Hepatocyte (in vitro differentiated cells): ENCODE data around the gene GEMIN4. TPM values are rescaled to one million over a fixed set of nuclear protein-coding genes. Genes with fewer than 3 reads are reported as not detected.
A peak's percentile ranks its signal among the peaks of the same experiment; 100 is the strongest.

Experiments used
- DNase-seq: peaks from one replicate; pipeline ENCODE4 v3.0.0-alpha.2; 2016; ENCODE audit warnings: low spot score
- H2AFZ ChIP-seq: fragments of 200-600 bp; sonication (generic); 2 replicates; pipeline ENCODE4 v1.6.0; 2016; ENCODE audit warnings: antibody characterized with exemption, mild to moderate bottlenecking
- H3K27ac ChIP-seq: fragments of 200-600 bp; sonication (generic); 2 replicates; pipeline ENCODE4 v1.5.1; 2016; ENCODE audit warnings: mild to moderate bottlenecking
- H3K27me3 ChIP-seq: fragments of 200-600 bp; sonication (generic); 2 replicates; pipeline ENCODE4 v1.6.1; 2016
- H3K36me3 ChIP-seq: fragments of 200-600 bp; sonication (generic); replicated peaks from 2 replicates; pipeline ENCODE4 v1.5.1; 2016; ENCODE audit warnings: low read depth; ENCODE audit not compliant: insufficient read depth
- H3K4me1 ChIP-seq: fragments of 200-600 bp; sonication (generic); 2 replicates; pipeline ENCODE4 v1.5.1; 2016; ENCODE audit warnings: mild to moderate bottlenecking, moderate library complexity; ENCODE audit not compliant: insufficient read depth
- H3K4me2 ChIP-seq: fragments of 200-600 bp; sonication (generic); 2 replicates; pipeline ENCODE4 v1.6.0; 2016
- H3K4me3 ChIP-seq: fragments of 200-600 bp; sonication (generic); 2 replicates; pipeline ENCODE4 v1.5.1; 2016; ENCODE audit warnings: mild to moderate bottlenecking
- H3K79me2 ChIP-seq: fragments of 200-600 bp; sonication (generic); 2 replicates; pipeline ENCODE4 v1.6.0; 2017; ENCODE audit warnings: mild to moderate bottlenecking
- H3K9me2 ChIP-seq: fragments of 200-600 bp; sonication (generic); replicated peaks from 2 replicates; pipeline ENCODE4 v1.6.0; 2017; ENCODE audit warnings: mild to moderate bottlenecking; ENCODE audit not compliant: insufficient read depth
- H3K9me3 ChIP-seq: fragments of 200-600 bp; sonication (generic); 2 replicates; pipeline ENCODE4 v1.5.1; 2016; ENCODE audit warnings: low read depth, mild to moderate bottlenecking
- H4K20me1 ChIP-seq: fragments of 200-600 bp; sonication (generic); 2 replicates; pipeline ENCODE4 v1.6.0; 2016; ENCODE audit warnings: mild to moderate bottlenecking; ENCODE audit not compliant: insufficient read depth, poor library complexity, severe bottlenecking
- EZH2 ChIP-seq: fragments of 200-600 bp; sonication (generic); IDR thresholded peaks from 2 replicates; pipeline ENCODE4 v1.6.1; 2016; ENCODE audit warnings: antibody characterized with exemption, mild to moderate bottlenecking, borderline replicate concordance
- EZH2phosphoT487 ChIP-seq: fragments of 200-600 bp; sonication (generic); IDR thresholded peaks from one replicate; pipeline ENCODE4 v1.6.1; 2018; ENCODE audit warnings: antibody characterized with exemption, mild to moderate bottlenecking, low read depth, moderate library complexity; ENCODE audit not compliant: unreplicated experiment, severe bottlenecking
- WGBS: methylation state at CpG from one replicate; pipeline ENCODE4 v1.1.6; 2016; ENCODE audit warnings: low lambda C conversion rate; ENCODE audit errors: missing lambda C conversion rate; 5-methylcytosine and 5-hydroxymethylcytosine counted together
- polyA plus RNA-seq: library from polyadenylated mRNA; unstranded; fragments of >200 nt; fragmentation: Nextera tagmentation; extraction: Ambion mirVana; gene quantifications from 2 replicates; pipeline ENCODE4 v1.2.1, GENCODE V29; 2016
- total RNA-seq: library from RNA; depleted of rRNA; stranded (reverse); fragments of >200 nt; gene quantifications from 2 replicates; pipeline ENCODE4 v1.2.3, GENCODE V29; 2014
- TF ChIP-seq, protein P1 (sequence below): fragments of 200-600 bp; sonication (generic); IDR thresholded peaks from 2 replicates; pipeline ENCODE4 v1.5.1; 2016; ENCODE audit warnings: antibody characterized with exemption, mild to moderate bottlenecking; ENCODE audit not compliant: poor library complexity

GEMIN4 gene
- total and polyA plus RNA-seq, 2 experiments from 2014 or later, result 12.0 to 12.8 TPM

DNA sequence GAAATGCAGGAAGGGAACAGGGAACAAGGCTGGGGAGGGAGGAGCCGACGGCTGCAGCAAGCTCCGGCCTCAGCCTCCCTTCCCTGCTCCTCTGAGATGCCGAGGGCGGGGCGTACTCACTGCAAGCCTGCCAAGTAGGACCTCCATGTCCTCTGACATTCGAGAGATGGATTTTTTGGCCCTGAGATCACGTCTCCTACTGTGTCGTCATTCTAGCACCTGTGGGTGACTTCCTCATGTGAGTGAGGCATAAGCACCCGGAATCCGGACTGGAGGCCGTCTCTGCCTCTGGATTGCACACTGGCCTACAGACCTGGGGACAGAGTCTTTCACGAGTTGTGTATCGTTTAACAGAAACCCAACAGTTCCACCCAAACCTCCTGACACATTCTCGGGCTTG is 44.5 kb upstream of the GEMIN4 start:
- Histone ChIP-seq H3K9me3 (no peaks in the 10 kb centered on the region), H3K4me1 (peaks cover 7% of the 10 kb centered on the region), H3K79me2 (no peaks in the 10 kb centered on the region), H3K27me3 (no peaks in the 10 kb centered on the region), H3K4me2 (no peak overlapping the region), H3K27ac (no peak overlapping the region), H4K20me1 (no peaks in the 10 kb centered on the region), H3K4me3 (no peak overlapping the region), H3K9me2 (no peaks in the 10 kb centered on the region), H3K36me3 (no peaks in the 10 kb centered on the region), H2AFZ (no peak overlapping the region)
- TF ChIP-seq, protein P1, sequence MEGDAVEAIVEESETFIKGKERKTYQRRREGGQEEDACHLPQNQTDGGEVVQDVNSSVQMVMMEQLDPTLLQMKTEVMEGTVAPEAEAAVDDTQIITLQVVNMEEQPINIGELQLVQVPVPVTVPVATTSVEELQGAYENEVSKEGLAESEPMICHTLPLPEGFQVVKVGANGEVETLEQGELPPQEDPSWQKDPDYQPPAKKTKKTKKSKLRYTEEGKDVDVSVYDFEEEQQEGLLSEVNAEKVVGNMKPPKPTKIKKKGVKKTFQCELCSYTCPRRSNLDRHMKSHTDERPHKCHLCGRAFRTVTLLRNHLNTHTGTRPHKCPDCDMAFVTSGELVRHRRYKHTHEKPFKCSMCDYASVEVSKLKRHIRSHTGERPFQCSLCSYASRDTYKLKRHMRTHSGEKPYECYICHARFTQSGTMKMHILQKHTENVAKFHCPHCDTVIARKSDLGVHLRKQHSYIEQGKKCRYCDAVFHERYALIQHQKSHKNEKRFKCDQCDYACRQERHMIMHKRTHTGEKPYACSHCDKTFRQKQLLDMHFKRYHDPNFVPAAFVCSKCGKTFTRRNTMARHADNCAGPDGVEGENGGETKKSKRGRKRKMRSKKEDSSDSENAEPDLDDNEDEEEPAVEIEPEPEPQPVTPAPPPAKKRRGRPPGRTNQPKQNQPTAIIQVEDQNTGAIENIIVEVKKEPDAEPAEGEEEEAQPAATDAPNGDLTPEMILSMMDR, result no peak
- no peak for TF ChIP-seq EZH2
- no peak for TF ChIP-seq EZH2phosphoT487
- WGBS, result 92% methylated on average over 15 of the region's 15 CpGs
- no peak for DNase-seq

DNA sequence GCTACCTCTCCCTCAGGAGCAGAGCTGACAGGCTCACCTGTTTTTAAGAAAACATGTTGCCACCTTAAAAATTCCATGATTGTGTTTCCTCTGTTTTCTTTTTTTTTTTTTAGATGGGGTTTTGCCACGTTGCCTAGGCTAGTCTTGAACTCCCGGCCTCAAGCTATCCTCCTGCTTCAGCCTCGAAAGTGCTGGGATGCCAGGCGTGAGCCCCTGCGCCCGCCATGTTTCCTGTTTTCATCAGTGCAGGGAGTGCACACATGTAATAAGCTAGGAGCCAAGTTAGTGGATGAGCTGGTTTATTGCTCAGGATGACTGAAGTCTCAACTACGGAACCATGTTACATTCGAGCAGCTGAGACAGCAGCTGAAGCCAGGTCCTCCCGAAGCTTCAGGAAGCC is 43.7 kb upstream of the GEMIN4 start:
- no peak overlapping the region for H3K4me2 ChIP-seq
- WGBS, result 92% methylated on average over 9 of the region's 9 CpGs
- TF ChIP-seq EZH2 (no peak), EZH2phosphoT487 (no peak)
- TF ChIP-seq, protein P1, result no peak
- H3K27ac ChIP-seq, result no peak overlapping the region
- H3K4me1 ChIP-seq, result peaks cover 7% of the 10 kb centered on the region
- no peak for DNase-seq
- no peaks in the 10 kb centered on the region for H3K9me2 ChIP-seq
- no peaks in the 10 kb centered on the region for H3K9me3 ChIP-seq
- no peaks in the 10 kb centered on the region for H4K20me1 ChIP-seq
- no peaks in the 10 kb centered on the region for H3K79me2 ChIP-seq
- no peaks in the 10 kb centered on the region for H3K36me3 ChIP-seq
- no peak overlapping the region for H2AFZ ChIP-seq
- no peaks in the 10 kb centered on the region for H3K27me3 ChIP-seq
- no peak overlapping the region for H3K4me3 ChIP-seq

DNA sequence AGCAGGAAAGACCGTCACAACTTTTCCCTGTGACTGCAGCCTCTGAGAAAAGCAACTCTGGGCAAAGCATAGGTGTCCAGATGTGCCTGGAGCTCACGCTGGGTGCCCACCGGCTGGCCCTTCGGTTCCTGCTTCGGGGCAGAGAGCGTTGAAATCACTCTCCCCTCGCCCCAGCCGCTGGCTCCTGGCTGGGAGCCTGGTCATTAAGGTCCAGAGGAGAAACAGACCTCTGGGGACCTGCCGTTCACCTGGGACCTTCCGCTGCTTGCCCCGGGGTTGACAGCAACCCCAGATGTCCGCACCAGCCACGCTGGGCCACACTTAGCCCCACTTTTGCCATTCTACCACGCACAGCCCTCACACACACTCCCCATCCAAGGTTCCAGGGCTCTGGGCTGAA is 43.2 kb upstream of the GEMIN4 start:
- H3K9me2 ChIP-seq, result no peaks in the 10 kb centered on the region
- no peaks in the 10 kb centered on the region for H3K79me2 ChIP-seq
- no peak overlapping the region for H3K4me3 ChIP-seq
- H3K4me1 ChIP-seq, result peaks cover 7% of the 10 kb centered on the region
- no peak for DNase-seq
- no peaks in the 10 kb centered on the region for H4K20me1 ChIP-seq
- TF ChIP-seq EZH2phosphoT487 (no peak), EZH2 (no peak)
- TF ChIP-seq, protein P1, result no peak
- 86% methylated on average over 14 of the region's 14 CpGs for WGBS
- H3K27me3 ChIP-seq, result no peaks in the 10 kb centered on the region
- no peak overlapping the region for H2AFZ ChIP-seq
- H3K36me3 ChIP-seq, result no peaks in the 10 kb centered on the region
- H3K4me2 ChIP-seq, result peak overlapping the region; percentile 51
- no peaks in the 10 kb centered on the region for H3K9me3 ChIP-seq
- peak overlapping the region; percentile 31 for H3K27ac ChIP-seq

DNA sequence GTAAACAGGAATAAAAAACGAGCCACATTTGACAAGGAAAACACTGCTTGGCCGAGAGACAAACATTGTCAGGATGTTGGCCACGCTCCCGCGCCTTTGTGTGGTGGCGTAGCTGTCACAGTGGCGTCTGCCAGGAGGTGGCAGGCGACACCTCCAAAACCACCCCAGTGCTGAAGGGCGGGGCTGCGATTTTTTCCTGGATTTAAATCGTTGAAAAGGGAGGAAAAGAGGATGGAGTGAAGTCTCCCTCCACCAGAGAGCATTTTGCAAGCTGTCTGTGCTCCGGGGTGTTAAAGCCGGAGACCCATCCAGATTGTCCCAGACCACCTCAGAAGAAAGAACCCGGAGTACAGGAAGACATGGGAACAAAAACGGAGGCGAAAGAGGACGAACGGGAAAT is 42.8 kb upstream of the GEMIN4 start:
- Histone ChIP-seq H2AFZ (no peak overlapping the region), H4K20me1 (no peaks in the 10 kb centered on the region), H3K9me3 (no peaks in the 10 kb centered on the region), H3K9me2 (no peaks in the 10 kb centered on the region), H3K27me3 (no peaks in the 10 kb centered on the region), H3K4me3 (no peak overlapping the region), H3K4me2 (peak overlapping the region; percentile 51), H3K36me3 (no peaks in the 10 kb centered on the region), H3K4me1 (peaks cover 7% of the 10 kb centered on the region), H3K79me2 (no peaks in the 10 kb centered on the region), H3K27ac (peak overlapping the region; percentile 31)
- no peak for TF ChIP-seq EZH2
- TF ChIP-seq, protein P1, result peak; percentile 86
- peak; percentile 87 for DNase-seq
- WGBS, result 44% methylated on average over 18 of the region's 18 CpGs
